HL-60/S4 treated with phorbol 12-myristate 13-acetate at 8.2 ng/mL for 4 days and 3 days (cell line): Measurements from ENCODE around the gene GFRA1.

Experiments used
- in situ Hi-C: fragments of 300-500 bp; cut with MboI; formaldehyde crosslinking; loops from 2 replicates; pipeline ENCODE4 v1.15.0; 2022; ENCODE audit warnings: low sequenced_read_pairs

The GFRA1 gene

DNA sequence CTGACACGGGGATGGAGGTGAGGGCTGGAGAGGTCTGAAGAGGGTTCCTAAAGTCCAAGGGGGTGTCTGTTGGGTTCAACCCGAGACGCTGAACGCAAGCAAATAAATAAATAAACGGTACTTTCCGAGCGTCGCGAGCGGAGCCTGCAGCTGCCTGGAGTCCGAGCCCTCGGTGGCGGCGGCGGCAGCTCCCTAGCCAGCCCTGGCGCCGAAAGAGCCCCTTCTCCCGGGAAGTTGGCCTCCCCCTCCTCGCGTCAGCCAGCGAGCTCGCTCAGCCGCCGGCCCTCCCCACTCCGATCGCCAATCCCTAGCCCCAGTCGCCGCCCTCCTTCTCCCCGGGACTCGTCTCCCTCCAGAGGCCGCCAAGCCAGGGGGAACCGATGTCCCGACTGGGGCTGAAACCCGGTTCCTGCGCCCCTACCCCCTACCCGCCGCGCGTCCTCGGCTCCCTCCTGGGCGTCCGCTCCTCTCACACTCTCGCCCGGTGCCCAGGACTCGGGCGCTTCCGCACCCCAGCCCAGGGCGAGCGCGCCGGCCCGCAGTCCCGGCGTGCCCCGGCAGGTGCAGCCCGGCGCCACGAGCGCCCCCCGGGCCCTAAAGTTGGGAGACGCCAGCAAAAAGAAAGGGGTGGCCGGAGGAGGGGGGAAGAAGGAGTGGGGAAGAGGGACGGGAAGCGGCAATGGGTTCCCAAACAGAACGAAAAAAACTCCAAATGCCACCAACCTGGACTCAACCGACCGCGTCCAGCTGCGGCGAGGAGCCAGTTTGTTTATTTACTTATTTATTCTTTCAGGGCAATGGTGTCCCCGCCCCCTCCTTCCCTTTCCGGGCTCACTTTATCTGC lies at the start of gene GFRA1:
Gene GFRA1, minus strand, starts transcription at position 767 of the 844 bp plus-strand sequence. CDS start 1,177 bp downstream, outside the sequence.
- in situ Hi-C loops, result no loop called here

DNA sequence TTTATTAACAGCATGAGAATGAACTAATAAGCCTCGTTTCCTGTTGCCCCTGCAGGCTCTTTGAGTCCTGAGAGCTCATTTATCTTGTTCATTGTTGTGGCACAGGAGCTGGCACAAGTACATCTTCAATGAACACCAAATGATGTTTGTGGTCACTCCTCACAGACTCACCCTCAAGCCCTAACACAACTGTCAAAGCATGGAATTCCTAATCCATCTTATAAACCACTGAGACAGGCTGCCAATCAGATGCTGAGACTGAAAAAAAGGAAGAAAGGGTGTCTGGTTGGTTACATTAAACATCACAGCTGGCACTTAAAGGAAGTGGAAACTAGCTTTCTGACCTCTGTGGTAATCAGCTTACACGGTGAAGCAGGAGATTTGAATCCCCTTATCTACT lies 43.5 kb upstream of the GFRA1 start:
- in situ Hi-C loops, result no loop called here

DNA sequence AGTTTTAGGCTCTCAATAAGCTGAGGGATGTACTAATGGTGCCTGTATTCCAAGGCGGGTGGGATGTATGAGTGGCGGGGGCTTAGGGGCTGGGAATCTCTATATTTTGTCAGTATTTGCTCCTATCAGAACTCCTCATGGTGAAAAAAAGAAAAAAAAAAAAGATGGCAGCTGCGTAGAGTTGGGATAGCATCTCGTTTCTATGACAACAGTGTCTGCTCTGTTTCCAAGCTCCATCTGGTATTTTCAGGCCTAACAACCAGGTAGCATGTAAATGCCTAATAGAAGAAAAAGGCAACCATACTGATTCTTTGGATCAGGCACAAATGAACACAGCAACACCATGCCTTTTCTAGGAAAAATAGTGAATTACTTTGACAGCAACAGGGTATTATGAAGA lies 39.5 kb upstream of the GFRA1 start:
- in situ Hi-C loops, result no loop called here

DNA sequence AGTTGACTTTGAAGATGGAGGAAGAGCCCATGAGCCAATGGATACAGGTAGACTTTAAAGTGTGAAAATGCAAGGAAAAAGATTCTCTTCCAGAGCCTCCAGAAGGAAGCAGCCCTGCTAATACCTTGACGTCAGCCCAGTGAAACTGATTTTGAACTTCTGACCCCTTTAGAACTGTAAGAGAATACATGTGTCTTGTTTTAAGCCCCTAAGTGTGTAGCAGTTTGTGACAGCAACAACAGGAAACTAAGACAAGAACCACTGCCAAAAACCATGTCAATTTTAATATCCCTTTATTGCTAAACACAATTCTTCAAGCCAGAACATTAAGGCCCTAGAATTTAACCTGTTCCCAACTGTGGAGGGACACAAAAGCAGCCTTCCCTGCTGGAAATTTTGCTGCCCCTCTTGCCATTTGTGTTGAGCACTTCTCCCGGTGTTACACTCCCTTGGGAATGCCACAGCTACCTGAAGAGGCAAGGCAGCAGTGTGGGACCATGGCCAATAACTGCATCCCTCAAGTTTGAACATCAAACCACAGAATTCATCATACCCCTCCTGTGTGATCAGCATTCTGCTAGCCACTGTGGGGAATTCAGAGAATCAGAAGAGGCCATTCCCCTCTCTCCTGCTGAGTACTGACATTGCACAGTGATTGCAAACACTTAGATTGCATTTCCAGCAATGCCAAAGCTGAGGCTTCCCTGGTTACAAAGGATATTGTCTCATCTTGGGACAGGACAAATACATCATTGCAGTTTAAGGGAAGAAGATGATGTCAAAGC lies 38.9 kb upstream of the GFRA1 start:
- in situ Hi-C loops, result no loop called here

GRCh38 chr10:116311016-116311415 lies 38.0 kb upstream of the GFRA1 start:
- in situ Hi-C loops, result no loop called here

DNA sequence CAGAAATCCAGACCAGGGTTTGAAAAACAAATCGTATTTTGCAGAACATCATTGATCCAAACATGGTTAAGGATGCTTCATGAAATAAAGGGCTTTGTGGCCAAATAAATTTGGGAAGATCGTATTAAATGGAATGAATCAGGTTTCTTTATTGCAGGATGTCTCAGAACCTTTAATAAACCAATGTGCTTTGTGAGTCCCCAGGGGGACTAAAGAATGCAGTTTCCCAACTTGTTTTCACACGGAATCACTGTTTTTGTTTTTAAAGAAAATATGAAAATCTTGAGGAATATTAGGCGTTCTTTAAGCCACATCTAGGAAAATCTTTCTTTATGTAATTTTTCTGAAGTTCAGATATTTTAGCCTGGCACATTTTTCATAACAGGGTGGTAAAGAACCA lies 34.4 kb upstream of the GFRA1 start:
- in situ Hi-C loops, result no loop called here

GRCh38 chr10:116306847-116307246 lies 33.8 kb upstream of the GFRA1 start:
- in situ Hi-C loops, result no loop called here

- in situ Hi-C loops, result no loop called here
Measured at GRCh38 chr10:116304923-116305322, 31.9 kb upstream of the GFRA1 start.

GRCh38 chr10:116300542-116300941 lies 27.5 kb upstream of the GFRA1 start:
- in situ Hi-C loops, result no loop called here

GRCh38 chr10:116298586-116298985 lies 25.6 kb upstream of the GFRA1 start:
- in situ Hi-C loops, result no loop called here

DNA sequence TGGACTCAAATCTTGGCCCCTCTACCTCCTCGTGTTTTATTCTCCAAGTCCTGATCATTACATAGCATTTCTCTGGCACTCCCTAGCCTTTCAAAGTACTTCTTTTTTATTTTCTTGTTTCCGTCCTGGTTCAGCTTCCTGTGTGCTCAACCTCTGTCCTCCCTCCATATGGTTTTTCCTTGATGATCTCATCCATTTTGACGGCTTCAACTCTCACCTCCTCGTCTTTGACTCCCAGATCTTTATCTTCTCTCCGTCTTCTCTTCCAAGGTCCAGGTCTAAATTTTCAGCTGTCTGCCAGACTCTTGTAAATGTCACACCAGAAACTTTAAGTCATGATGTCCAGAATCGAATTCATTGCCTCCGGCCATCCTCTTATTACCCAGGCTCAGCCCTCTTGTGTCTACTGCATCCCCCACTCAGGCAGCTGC lies 23.3 kb upstream of the GFRA1 start:
- in situ Hi-C loops, result no loop called here

GRCh38 chr10:116292493-116292892 lies 19.5 kb upstream of the GFRA1 start:
- in situ Hi-C loops, result no loop called here

DNA sequence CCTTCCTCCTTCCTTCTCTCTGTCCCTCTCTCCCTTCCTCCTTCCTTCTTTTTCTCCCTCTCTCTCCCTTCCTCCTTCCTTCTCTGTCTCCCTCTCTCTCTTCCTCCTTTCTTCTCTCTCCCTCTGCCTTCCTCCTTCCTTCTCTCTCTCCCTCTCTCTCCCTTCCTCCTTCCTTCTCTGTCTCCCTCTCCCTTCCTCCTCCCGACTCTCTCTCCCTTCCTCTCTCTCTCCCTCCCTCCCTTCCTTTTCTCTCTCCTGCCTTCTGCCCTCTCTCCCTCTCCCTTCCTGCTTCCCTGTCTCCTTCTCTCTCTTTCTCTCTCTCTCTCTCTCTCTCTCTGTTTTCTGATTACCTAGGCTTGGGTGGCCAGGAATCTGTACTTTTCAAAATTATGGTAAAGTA lies 16.6 kb upstream of the GFRA1 start:
- in situ Hi-C loops, result no loop called here

GRCh38 chr10:116287906-116288501 lies 15.0 kb upstream of the GFRA1 start:
- in situ Hi-C loops, result no loop called here

GRCh38 chr10:116286626-116287200 lies 13.7 kb upstream of the GFRA1 start:
- in situ Hi-C loops, result no loop called here

DNA sequence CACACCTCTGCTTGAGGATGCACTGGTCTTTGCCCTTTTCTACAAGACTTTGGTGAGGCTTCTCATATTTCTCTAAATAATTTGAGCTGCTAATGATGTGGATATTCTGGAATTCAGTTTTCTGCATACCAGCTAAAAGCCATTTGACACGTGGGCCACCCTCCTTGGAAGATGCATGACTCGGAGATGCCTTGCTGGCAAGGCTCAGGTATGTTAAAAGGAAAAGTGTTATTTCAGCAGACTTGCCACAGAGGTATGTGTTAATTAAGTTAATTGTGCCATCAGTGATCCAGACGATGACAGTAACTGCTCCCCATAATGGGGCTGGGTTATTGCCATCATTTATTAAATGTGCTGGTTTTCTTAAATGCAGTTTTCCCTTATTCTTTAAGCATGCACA lies 8.8 kb upstream of the GFRA1 start:
- in situ Hi-C loops, result no loop called here

- in situ Hi-C loops, result no loop called here
Measured at GRCh38 chr10:116278846-116279245, 5.8 kb upstream of the GFRA1 start.

DNA sequence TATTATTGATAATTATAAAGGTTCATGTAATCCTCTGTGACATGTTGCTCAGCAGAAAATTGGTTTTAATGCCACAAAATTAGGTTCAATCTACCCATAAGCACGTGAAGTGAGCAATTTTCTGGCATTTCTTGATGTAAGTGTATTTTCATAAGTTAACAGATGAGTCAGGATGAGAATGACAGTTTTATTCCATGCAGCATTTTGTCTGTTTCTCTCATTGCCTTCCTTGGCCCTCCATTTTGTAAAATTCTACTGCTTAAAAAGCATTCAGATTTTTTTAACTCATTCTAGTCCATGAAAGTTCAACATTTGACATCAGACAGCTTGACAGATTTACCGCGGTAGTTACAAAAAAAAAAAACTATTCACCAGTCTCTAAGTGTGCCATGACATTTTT lies 4.0 kb upstream of the GFRA1 start:
- in situ Hi-C loops, result no loop called here

DNA sequence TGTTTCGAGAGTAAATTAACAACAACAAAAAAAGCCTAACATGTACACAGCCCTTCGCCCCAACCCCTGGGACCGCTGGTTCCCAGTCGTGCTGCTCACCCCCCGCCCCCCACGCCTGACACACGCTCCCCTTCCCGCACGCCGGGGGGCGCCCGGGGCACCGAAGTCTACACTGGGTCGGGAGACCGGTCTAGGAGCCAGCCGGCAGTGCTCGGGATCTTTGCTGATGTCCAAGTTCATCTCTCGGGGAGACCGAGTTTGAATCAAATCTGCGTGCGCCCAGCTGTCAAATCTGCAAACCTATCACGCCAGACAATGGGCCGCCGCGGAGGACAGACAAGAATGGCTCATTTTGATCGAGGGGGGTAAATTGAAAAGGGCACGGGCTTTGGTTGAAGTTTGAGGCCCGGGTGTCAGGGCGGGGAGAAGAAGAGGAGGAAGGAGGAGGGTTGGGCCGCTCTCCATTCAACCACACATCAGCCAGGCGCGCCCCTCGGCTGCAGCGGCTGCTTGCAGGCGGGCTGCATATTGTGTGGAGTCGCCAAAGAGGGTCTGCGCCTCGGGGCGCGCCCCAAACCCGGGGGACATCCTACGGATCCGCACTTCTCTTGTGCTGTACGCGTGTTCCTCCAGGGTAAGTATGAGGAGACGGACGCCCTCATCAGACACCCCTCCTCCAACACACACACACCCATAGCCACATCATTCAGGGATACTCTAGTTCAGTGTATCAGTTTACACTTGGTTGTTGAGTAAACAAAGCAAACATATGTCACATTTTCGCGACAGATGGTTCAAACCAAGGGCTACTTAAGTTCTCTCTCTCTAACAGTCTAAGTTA lies 1.3 kb upstream of the GFRA1 start:
- in situ Hi-C loops, result no loop called here
